ENCODE data around the gene SFTPA1.
"Not testable (repeated sequence)": the region's sequence is repeated elsewhere in the genome, so short reads cannot be mapped to it uniquely, and the experiment has no call there.

The SFTPA1 gene

DNA sequence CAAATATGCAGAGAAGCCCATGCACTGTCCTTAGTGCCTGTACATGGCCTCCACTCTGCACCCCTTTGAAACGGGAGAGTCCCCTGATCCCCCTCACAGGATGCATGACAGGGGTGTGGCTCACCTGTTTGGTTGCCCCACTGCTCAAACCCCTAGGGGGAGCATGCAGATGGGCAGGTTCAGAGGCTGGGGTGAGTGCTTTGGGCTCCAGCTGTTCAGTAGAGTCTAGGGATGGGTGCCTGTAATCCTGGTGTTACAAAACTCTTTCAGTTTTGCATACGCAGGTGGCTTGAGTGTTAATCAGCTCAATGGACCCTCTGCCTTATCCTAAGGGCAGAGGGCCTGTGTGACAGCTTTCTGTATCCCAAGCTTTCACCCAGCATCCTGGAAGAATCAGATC, 7.8 kb upstream of the SFTPA1 start:
- TF ChIP-seq, protein P1, sequence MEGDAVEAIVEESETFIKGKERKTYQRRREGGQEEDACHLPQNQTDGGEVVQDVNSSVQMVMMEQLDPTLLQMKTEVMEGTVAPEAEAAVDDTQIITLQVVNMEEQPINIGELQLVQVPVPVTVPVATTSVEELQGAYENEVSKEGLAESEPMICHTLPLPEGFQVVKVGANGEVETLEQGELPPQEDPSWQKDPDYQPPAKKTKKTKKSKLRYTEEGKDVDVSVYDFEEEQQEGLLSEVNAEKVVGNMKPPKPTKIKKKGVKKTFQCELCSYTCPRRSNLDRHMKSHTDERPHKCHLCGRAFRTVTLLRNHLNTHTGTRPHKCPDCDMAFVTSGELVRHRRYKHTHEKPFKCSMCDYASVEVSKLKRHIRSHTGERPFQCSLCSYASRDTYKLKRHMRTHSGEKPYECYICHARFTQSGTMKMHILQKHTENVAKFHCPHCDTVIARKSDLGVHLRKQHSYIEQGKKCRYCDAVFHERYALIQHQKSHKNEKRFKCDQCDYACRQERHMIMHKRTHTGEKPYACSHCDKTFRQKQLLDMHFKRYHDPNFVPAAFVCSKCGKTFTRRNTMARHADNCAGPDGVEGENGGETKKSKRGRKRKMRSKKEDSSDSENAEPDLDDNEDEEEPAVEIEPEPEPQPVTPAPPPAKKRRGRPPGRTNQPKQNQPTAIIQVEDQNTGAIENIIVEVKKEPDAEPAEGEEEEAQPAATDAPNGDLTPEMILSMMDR (conservative IDR thresholded peaks at IDR 0.05): no peak
- H3K27ac ChIP-seq: no peak overlapping the region

DNA sequence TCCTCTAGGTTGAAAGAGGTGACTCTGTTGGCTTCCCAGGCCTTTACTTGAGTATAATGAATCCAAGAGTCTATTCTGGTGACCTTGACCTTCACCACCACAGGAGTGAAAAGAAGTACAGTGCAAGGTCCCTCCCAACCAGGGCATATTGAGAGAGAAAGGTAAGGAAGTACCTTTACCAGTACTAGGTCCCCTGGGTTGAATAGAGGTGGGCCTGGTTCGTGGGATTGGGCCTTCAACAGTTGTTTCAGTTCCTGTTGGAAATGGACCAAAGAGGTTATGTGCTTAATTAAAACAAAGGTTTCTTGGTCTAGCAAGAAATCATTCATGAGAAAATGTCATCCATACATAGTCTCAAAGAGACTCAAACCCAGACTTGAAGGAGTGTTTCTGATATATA, 6.4 kb upstream of the SFTPA1 start:
- H3K27ac ChIP-seq: no peak overlapping the region
- TF ChIP-seq, protein P1 (conservative IDR thresholded peaks at IDR 0.05): no peak

DNA sequence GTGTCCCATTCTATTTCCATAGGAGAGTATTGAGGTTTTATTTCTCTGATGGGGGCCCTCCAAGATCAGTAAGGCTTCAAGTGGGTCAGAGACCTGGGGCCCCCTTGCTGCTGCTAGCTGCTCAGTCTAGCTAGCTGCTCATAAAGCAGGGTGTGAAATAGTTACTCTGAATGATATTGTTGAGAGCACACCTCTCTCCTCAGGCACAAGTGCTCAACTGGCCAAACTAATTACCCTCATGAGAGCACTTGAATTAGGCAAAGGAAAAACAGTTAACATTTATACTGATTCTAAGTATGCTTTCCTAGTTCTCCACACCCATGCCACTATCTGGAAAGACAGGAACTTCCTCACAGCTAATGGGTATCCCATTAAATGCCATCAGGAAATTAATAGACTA, 5.4 kb upstream of the SFTPA1 start:
- no peak overlapping the region for H3K27ac ChIP-seq
- TF ChIP-seq, protein P1 (conservative IDR thresholded peaks at IDR 0.05): no peak

DNA sequence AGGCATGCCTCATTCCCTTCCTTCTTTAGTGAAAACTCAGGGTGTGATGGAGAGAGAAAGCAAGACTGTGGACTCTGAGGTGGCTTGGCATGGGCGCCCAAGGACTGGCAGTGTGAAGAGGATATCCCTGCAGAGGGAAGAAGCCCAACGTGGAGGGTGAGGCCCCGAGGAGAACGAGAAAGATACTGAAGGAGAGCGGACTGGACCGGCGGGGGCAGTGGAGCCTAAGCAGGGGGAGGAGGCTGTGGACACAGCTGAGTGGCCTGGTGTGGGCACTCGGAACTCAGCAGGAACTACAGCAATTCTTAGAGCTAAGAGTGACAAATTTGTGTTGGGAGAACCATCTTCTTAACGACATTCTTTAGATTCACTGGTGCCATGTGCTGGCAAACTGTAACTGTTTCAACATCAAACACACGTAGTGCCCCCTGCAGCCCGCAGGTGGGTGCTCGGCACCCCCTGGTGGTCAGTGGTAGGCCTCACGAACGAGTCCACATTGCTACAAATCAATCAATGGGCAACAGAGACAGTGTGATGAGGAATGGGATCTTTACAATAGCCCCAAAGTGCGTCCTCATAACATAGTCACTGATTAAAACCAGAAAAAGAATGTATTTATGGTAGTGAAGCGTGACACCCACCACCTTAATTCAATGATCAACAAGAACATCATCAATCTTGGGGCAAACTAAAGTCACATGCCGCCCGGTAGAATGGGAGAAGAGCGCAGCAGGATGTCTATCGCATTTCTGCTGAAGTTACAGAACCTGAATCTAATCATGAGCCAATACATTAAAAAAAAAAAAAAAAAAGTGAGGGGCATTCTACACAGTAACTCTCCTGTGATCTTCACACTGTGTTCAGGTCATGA, 2.0 kb upstream of the SFTPA1 start:
- TF ChIP-seq, protein P1 (conservative IDR thresholded peaks at IDR 0.05): peak; percentile 76

DNA sequence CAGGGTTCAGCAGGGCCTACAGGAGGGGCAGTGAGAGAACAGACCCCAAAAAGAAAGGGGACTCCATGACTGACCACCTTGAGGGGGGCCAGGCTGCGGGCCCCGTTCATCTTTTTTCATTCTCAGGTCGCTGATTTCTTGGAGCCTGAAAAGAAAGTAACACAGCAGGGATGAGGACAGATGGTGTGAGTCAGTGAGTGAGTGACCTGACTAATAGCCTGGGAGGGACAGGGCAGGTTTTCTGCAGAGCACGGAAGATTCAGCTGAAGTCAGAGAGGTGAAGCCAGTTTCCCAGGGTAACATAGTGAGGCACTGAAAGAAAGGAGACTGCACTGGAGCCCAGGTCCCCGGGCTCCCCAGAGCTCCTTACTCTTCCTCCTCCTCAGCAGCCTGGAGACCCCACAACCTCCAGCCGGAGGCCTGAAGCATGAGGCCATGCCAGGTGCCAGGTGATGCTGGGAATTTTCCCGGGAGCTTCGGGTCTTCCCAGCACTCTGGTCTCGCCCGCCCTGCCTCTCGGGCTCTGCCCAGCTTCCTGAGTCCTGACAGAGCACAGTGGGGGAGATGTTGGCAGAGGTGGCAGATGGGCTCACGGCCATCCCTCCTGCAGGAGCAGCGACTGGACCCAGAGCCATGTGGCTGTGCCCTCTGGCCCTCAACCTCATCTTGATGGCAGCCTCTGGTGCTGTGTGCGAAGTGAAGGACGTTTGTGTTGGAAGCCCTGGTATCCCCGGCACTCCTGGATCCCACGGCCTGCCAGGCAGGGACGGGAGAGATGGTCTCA, 646 bp downstream of the SFTPA1 start:
- H3K27ac ChIP-seq: not testable (repeated sequence)

More for the DNA sequence above, 2.0 kb upstream of the SFTPA1 start:
- no peak overlapping the region for H3K27ac ChIP-seq

DNA sequence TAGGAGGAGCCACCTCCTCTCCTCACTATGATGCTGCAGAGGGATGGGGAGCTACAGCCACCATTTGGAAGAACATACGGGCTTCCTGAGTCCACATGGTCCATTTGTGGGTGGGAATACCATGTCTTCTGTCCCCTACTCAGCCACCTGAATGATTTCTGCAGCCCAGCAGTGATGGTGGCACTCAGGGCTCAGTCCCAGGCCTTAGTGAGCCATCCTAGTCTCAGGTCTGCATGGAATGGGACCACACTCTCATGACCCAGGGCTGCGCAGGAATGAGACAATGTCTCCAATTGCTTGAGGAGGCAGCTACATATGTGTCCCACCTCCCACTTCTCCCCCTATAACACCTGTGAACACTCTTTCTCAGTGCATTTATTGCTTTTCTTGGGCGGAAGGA, 4.8 kb downstream of the SFTPA1 start:
- no peak overlapping the region for H3K27ac ChIP-seq
- TF ChIP-seq, protein P1 (conservative IDR thresholded peaks at IDR 0.05): no peak

DNA sequence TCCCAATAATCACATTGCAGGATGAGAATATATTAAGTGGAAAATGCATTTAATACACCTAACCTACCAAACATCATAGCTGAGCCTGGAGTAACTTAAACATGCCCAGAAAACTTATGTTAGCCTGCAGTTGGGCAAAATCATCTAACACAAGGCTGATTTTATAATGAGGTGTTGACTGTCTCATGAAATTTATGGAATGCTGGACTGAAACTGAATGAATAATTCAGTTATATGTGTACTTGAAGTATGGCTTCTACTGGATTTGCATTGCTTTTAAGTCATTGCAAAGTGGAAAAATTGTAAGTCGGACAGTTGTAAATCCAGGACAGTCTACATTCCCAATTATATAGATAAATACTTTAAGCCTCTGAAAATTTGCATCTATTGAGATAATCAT, 5.4 kb downstream of the SFTPA1 start:
- TF ChIP-seq, protein P1 (conservative IDR thresholded peaks at IDR 0.05): no peak
- no peak overlapping the region for H3K27ac ChIP-seq

DNA sequence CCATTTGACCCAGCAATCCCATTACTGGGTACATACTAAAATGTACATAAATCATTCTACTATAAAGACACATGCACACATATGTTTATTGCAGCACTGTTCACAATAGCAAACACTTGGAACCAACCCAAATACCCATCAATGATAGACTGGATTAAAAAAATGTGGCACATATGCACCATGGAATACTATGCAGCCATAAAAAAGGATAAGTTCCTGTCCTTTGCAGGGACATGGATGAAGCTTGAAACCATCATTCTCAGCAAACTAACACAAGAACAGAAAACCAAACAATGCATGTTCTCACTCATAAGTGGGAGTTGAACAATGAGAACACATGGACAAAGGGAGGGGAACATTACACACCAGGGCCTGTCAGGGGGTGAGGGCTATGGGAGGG, 12.9 kb downstream of the SFTPA1 start:
- H3K27ac ChIP-seq: not testable (repeated sequence)
